Neural cell (in vitro differentiated cells): ENCODE results near the gene OXT. TPM values are rescaled to one million over a fixed set of nuclear protein-coding genes. Genes with fewer than 3 reads are reported as not detected.

ENCODE experiments used
- H2AFZ ChIP-seq: fragments of 200-600, 300-800 bp; sonication (generic), shearing (Covaris generic); 2 replicates; pipeline ENCODE4 v1.6.0; 2014; ENCODE audit warnings: low read depth, mild to moderate bottlenecking, antibody characterized with exemption, low read length, moderate library complexity
- H3F3A ChIP-seq: fragments of 200-600 bp; shearing (Covaris generic); 2 replicates; pipeline ENCODE4 v1.6.1; 2016; ENCODE audit warnings: mild to moderate bottlenecking, moderate library complexity, mixed read lengths, antibody characterized with exemption, low read length; ENCODE audit not compliant: insufficient read depth, poor library complexity, severe bottlenecking
- H3K27ac ChIP-seq: fragments of 200-600, 300-800 bp; sonication (generic), shearing (Covaris generic); 2 replicates; pipeline ENCODE4 v1.5.1; 2014; ENCODE audit warnings: mild to moderate bottlenecking, low read length, moderate library complexity
- H3K27me3 ChIP-seq: fragments of 300-800, 200-600 bp; sonication (generic), shearing (Covaris generic); 2 replicates; pipeline ENCODE4 v1.6.0; 2014; ENCODE audit warnings: mild to moderate bottlenecking, low read depth, low read length, moderate library complexity; ENCODE audit not compliant: insufficient read depth
- H3K36me3 ChIP-seq: fragments of 300-800, 200-600 bp; sonication (generic), shearing (Covaris generic); 2 replicates; pipeline ENCODE4 v1.5.1; 2014; ENCODE audit warnings: mild to moderate bottlenecking, antibody characterized with exemption, low read length, moderate library complexity; ENCODE audit not compliant: insufficient read depth
- H3K4me2 ChIP-seq: fragments of 300-800, 200-600 bp; sonication (generic), shearing (Covaris generic); 2 replicates; pipeline ENCODE4 v1.6.0; 2014; ENCODE audit warnings: mild to moderate bottlenecking, low read length
- H3K4me3 ChIP-seq: fragments of 300-800, 200-600 bp; sonication (generic), shearing (Covaris generic); 2 replicates; pipeline ENCODE4 v1.5.1; 2014; ENCODE audit warnings: mild to moderate bottlenecking, low read length, moderate library complexity
- H3K79me2 ChIP-seq: fragments of 200-600 bp; shearing (Covaris generic); replicated peaks from 2 replicates; pipeline ENCODE4 v1.6.0; 2014; ENCODE audit warnings: mild to moderate bottlenecking, low read length, moderate library complexity; ENCODE audit not compliant: insufficient read depth
- H3K9ac ChIP-seq: fragments of 300-800, 200-600 bp; sonication (generic), shearing (Covaris generic); 2 replicates; pipeline ENCODE4 v1.6.1; 2016; ENCODE audit warnings: mild to moderate bottlenecking, low read length, mixed read lengths
- H3K9me2 ChIP-seq: fragments of 200-600 bp; shearing (Covaris generic); 2 replicates; pipeline ENCODE4 v1.6.1; 2016; ENCODE audit warnings: mild to moderate bottlenecking, low read length, mixed read lengths; ENCODE audit not compliant: insufficient read depth
- H3K9me3 ChIP-seq: fragments of 200-600, 300-800 bp; sonication (generic), shearing (Covaris generic); 2 replicates; pipeline ENCODE4 v1.6.1; 2016; ENCODE audit warnings: mild to moderate bottlenecking, mixed run types, low read length, moderate library complexity, mixed read lengths
- H4K20me1 ChIP-seq: fragments of 200-600 bp; shearing (Covaris generic); 2 replicates; pipeline ENCODE4 v1.6.1; 2016; ENCODE audit warnings: mild to moderate bottlenecking, mixed run types; ENCODE audit not compliant: insufficient read depth
- CTCF ChIP-seq: fragments of 450-650 bp; IDR thresholded peaks from 2 replicates; pipeline ENCODE4 v1.5.1; 2014; ENCODE audit warnings: antibody characterized with exemption, mild to moderate bottlenecking, moderate library complexity; ENCODE audit not compliant: poor library complexity, severe bottlenecking
- EP300 ChIP-seq: fragments of 450-650 bp; conservative IDR thresholded peaks from 2 replicates; pipeline ENCODE4 v1.6.1; 2014; ENCODE audit warnings: antibody characterized with exemption, mild to moderate bottlenecking, moderate library complexity; ENCODE audit not compliant: poor library complexity, severe bottlenecking
- EZH2 ChIP-seq: fragments of 200-600, 300-800 bp; shearing (Covaris generic), sonication (generic); IDR thresholded peaks from 2 replicates; pipeline ENCODE4 v1.6.1; 2014; ENCODE audit warnings: antibody characterized with exemption, low read length, borderline replicate concordance, mild to moderate bottlenecking; ENCODE audit not compliant: insufficient read depth, poor library complexity, severe bottlenecking
- MXI1 ChIP-seq: fragments of 450-650 bp; conservative IDR thresholded peaks from 2 replicates; pipeline ENCODE4 v1.6.1; 2014; ENCODE audit warnings: antibody characterized with exemption, mild to moderate bottlenecking; ENCODE audit not compliant: poor library complexity, severe bottlenecking
- POLR2AphosphoS5 ChIP-seq: IDR thresholded peaks from 2 replicates; pipeline ENCODE4 v1.6.1; 2012
- RAD21 ChIP-seq: fragments of 450-650 bp; conservative IDR thresholded peaks from 2 replicates; pipeline ENCODE4 v1.6.1; 2014; ENCODE audit warnings: antibody characterized with exemption, mild to moderate bottlenecking, moderate library complexity
- REST ChIP-seq: IDR thresholded peaks from 2 replicates; pipeline ENCODE4 v1.6.1; 2012; ENCODE audit warnings: borderline replicate concordance
- SMC3 ChIP-seq: fragments of 450-650 bp; conservative IDR thresholded peaks from 2 replicates; pipeline ENCODE4 v1.6.1; 2014; ENCODE audit warnings: antibody characterized with exemption, mild to moderate bottlenecking, moderate library complexity; ENCODE audit not compliant: poor library complexity
- TAF1 ChIP-seq: IDR thresholded peaks from 2 replicates; pipeline ENCODE4 v1.6.1; 2012; ENCODE audit warnings: low read depth
- polyA plus RNA-seq: library from polyadenylated mRNA; depleted of rRNA; stranded (reverse); fragments of >200 nt; gene quantifications from 2 replicates; pipeline ENCODE4 v1.2.3, GENCODE V29; 2014

The OXT gene
- polyA plus RNA-seq, 1 donor from 2014 or later: not detected

- no peaks in the 10 kb centered on the region for H3K27me3 ChIP-seq
These were observed 33.0 kb upstream of the OXT start for GRCh38 chr20:3038454-3038853.

GRCh38 chr20:3039426-3039825, 32.0 kb upstream of the OXT start:
- Histone ChIP-seq H3K36me3 (peaks cover 13% of the 10 kb centered on the region), H3K79me2 (no peaks in the 10 kb centered on the region), H3K27me3 (no peaks in the 10 kb centered on the region), H3F3A (no peaks in the 10 kb centered on the region), H3K27ac (no peak overlapping the region), H3K9me3 (no peaks in the 10 kb centered on the region), H4K20me1 (no peaks in the 10 kb centered on the region), H3K4me2 (no peak overlapping the region), H3K9me2 (no peaks in the 10 kb centered on the region), H2AFZ (no peak overlapping the region), H3K4me3 (no peak overlapping the region), H3K9ac (no peak overlapping the region)
- TF ChIP-seq MXI1 (no peak), RAD21 (no peak), REST (no peak), EP300 (no peak), CTCF (no peak), POLR2AphosphoS5 (no peak), TAF1 (no peak)

More at GRCh38 chr20:3038454-3038853, 33.0 kb upstream of the OXT start:
- peaks cover 13% of the 10 kb centered on the region for H3K36me3 ChIP-seq
- no peak overlapping the region for H3K4me3 ChIP-seq
- no peaks in the 10 kb centered on the region for H3K9me2 ChIP-seq
- H3K4me2 ChIP-seq: no peak overlapping the region
- no peak for TF ChIP-seq EP300
- no peak for TF ChIP-seq SMC3
- no peak for TF ChIP-seq MXI1
- TF ChIP-seq POLR2AphosphoS5: no peak
- TF ChIP-seq REST: no peak
- no peak for TF ChIP-seq RAD21
- no peak for TF ChIP-seq CTCF
- no peak for TF ChIP-seq EZH2
- no peak for TF ChIP-seq TAF1
- no peak overlapping the region for H2AFZ ChIP-seq
- no peaks in the 10 kb centered on the region for H3K9me3 ChIP-seq
- H3K27ac ChIP-seq: no peak overlapping the region
- no peaks in the 10 kb centered on the region for H4K20me1 ChIP-seq
- no peak overlapping the region for H3K9ac ChIP-seq
- H3K79me2 ChIP-seq: no peaks in the 10 kb centered on the region
- no peaks in the 10 kb centered on the region for H3F3A ChIP-seq
